CD14-positive monocyte (primary cell): Measurements from ENCODE around the gene ANP32A. TPM values are rescaled to one million over a fixed set of nuclear protein-coding genes. Genes with fewer than 3 reads are reported as not detected.

Experiments used
- DNase-seq, 3 donors: peaks; one replicate each; pipeline ENCODE4 v3.0.0-alpha.2; 2011 to 2022
- H2AFZ ChIP-seq: 2 replicates; pipeline ENCODE4 v1.6.0; 2012; ENCODE audit warnings: mild to moderate bottlenecking, low read depth, low read length, inconsistent platforms; ENCODE audit not compliant: insufficient read depth, poor library complexity, severe bottlenecking
- H3K27ac ChIP-seq, 2 donors: 1 replicate in 1 of 2; 2 replicates in 1 of 2; pipeline ENCODE4 v1.5.1; 2012 to 2013; ENCODE audit warnings: low read length in 2 of 2, control low read depth in 1 of 2, inconsistent platforms in 1 of 2, low read depth in 1 of 2, mild to moderate bottlenecking in 1 of 2
- H3K27me3 ChIP-seq, 2 donors: one replicate each; pipeline versions ENCODE4 v1.6.0 to v1.6.1; 2011 to 2013; ENCODE audit warnings: low read length in 2 of 2; ENCODE audit not compliant: control insufficient read depth in 2 of 2, insufficient read depth in 2 of 2
- H3K36me3 ChIP-seq, 2 donors: replicated peaks in 1 of 2; 1 replicate in 1 of 2; 2 replicates in 1 of 2; pipeline versions ENCODE4 v1.5.1 to v1.6.1; 2012 to 2013; ENCODE audit warnings: low read length in 2 of 2, control low read depth in 1 of 2, inconsistent platforms in 1 of 2, mild to moderate bottlenecking in 1 of 2; ENCODE audit not compliant: insufficient read depth in 2 of 2, control insufficient read depth in 1 of 2
- H3K4me1 ChIP-seq, 2 donors: 1 replicate in 1 of 2; 2 replicates in 1 of 2; pipeline versions ENCODE4 v1.5.1 to v1.6.1; 2012 to 2013; ENCODE audit warnings: low read length in 2 of 2, control low read depth in 1 of 2, inconsistent platforms in 1 of 2, mild to moderate bottlenecking in 1 of 2, moderate library complexity in 1 of 2; ENCODE audit not compliant: insufficient read depth in 2 of 2, control insufficient read depth in 1 of 2
- H3K4me2 ChIP-seq: replicated peaks from 2 replicates; pipeline ENCODE3; 2012; ENCODE audit warnings: low read length, moderate library complexity, mild to moderate bottlenecking; ENCODE audit not compliant: poor library complexity, severe bottlenecking; ENCODE audit errors: extremely low read depth
- H3K4me3 ChIP-seq, 3 experiments: fragments of 200-600 bp in 1 of 3; sonication (generic) in 1 of 3; replicated peaks in 1 of 3; 1 replicate in 2 of 3; 2 replicates in 1 of 3; pipeline ENCODE4 v1.5.1; 2011 to 2013; ENCODE audit warnings: low read length in 3 of 3, mild to moderate bottlenecking in 3 of 3, control low read depth in 2 of 3, low read depth in 2 of 3, inconsistent platforms in 1 of 3, moderate library complexity in 1 of 3
- H3K79me2 ChIP-seq: 2 replicates; pipeline ENCODE4 v1.6.0; 2012; ENCODE audit warnings: mild to moderate bottlenecking, control low read depth, inconsistent platforms, low read length, moderate library complexity; ENCODE audit not compliant: insufficient read depth
- H3K9ac ChIP-seq: 2 replicates; pipeline ENCODE4 v1.6.0; 2017; ENCODE audit warnings: low read length, mild to moderate bottlenecking; ENCODE audit not compliant: insufficient read depth, poor library complexity, severe bottlenecking
- H3K9me3 ChIP-seq, 2 donors: replicated peaks in 1 of 2; 1 replicate in 1 of 2; 2 replicates in 1 of 2; pipeline versions ENCODE4 v1.5.1 to v1.6.1; 2012 to 2013; ENCODE audit warnings: low read length in 2 of 2, control low read depth in 1 of 2; ENCODE audit not compliant: control insufficient read depth in 1 of 2, insufficient read depth in 1 of 2
- H4K20me1 ChIP-seq: 2 replicates; pipeline ENCODE4 v1.6.0; 2012; ENCODE audit warnings: mild to moderate bottlenecking, low read length, control low read depth, moderate library complexity; ENCODE audit not compliant: insufficient read depth
- H3K27ac Mint-ChIP-seq, 7 donors: one replicate each; pipeline ENCODE4 v1.8.0; 2020; ENCODE audit warnings: mild to moderate bottlenecking in 7 of 7, mixed read lengths in 7 of 7, moderate library complexity in 6 of 7, inconsistent platforms in 2 of 7
- H3K27me3 Mint-ChIP-seq, 3 donors: one replicate each; pipeline ENCODE4 v1.8.0; 2021 to 2022; ENCODE audit warnings: low read depth in 3 of 3, mild to moderate bottlenecking in 3 of 3, mixed read lengths in 3 of 3, moderate library complexity in 3 of 3, inconsistent platforms in 1 of 3
- H3K36me3 Mint-ChIP-seq, 2 donors: one replicate each; pipeline ENCODE4 v1.8.0; 2020; ENCODE audit warnings: mixed read lengths in 2 of 2, inconsistent platforms in 1 of 2, mild to moderate bottlenecking in 1 of 2
- H3K4me1 Mint-ChIP-seq: one replicate; pipeline ENCODE4 v1.8.0; 2020; ENCODE audit warnings: mild to moderate bottlenecking, mixed read lengths
- H3K4me3 Mint-ChIP-seq, 2 donors: one replicate each; pipeline ENCODE4 v1.8.0; 2020; ENCODE audit warnings: mild to moderate bottlenecking in 2 of 2, mixed read lengths in 2 of 2, moderate library complexity in 1 of 2
- H3K9me3 Mint-ChIP-seq, 7 donors: one replicate each; pipeline ENCODE4 v1.8.0; 2020 to 2022; ENCODE audit warnings: mixed read lengths in 7 of 7, mild to moderate bottlenecking in 6 of 7, moderate library complexity in 6 of 7, inconsistent platforms in 2 of 7
- WGBS: methylation state at CpG from one replicate; pipeline ENCODE4 v1.1.5; 2013; ENCODE audit warnings: missing lambda C conversion rate; ENCODE audit not compliant: insufficient coverage; 5-methylcytosine and 5-hydroxymethylcytosine counted together
- intact Hi-C, 2 donors: fragments of 100-400 bp; cut with micrococcal nuclease; formaldehyde crosslinking; loops; one replicate each; pipeline versions ENCODE4 v1.15.0 to v1.15.1; 2023
- polyA plus RNA-seq, 3 donors: library from polyadenylated mRNA; depleted of rRNA in 1 of 3; unstranded in 2 of 3; stranded (reverse) in 1 of 3; fragments of 300-500 nt in 2 of 3; fragments of >200 nt in 1 of 3; fragmentation: Illumina TruSeq in 2 of 3; gene quantifications; 1 replicate in 2 of 3; 2 replicates in 1 of 3; pipeline ENCODE4 v1.2.3, GENCODE V29; 2012 to 2021
- TF ChIP-seq, protein P1 (sequence below): fragments of 200-600 bp; IDR thresholded peaks from one replicate; pipeline ENCODE4 v1.8.0; 2022; ENCODE audit warnings: antibody characterized with exemption, mild to moderate bottlenecking

Gene ANP32A
- polyA plus RNA-seq, 3 donors: 75.4 to 98.8 (median 86.8) TPM

DNA sequence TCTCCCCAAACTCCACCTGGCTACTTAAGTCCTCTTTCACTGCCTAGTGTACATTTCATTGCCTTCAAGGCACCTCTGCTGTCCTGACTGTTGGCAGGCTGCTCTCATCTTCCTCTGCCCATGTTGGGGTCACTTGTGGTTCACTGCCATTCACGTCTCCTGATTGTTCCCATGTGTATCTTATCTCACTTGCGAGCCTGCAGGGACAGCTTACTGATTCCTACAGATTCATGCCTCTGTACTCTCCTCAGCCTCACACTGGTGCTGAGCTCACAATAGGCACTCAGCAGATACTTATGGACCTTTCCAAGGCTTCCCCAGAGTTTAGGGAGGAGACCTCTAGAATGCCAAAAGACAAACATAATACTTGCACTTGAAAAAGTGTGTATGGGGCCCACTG, 28.8 kb upstream of the ANP32A start:
- H3K4me1 Mint-ChIP-seq: no peaks in the 10 kb centered on the region
- Histone ChIP-seq H4K20me1 (no peaks in the 10 kb centered on the region), H3K4me3 (no peak overlapping the region), H3K36me3 (no peaks in the 10 kb centered on the region), H3K27me3 (peaks cover 8 to 18% of the 10 kb centered on the region in 2 donors), H3K9ac (no peak overlapping the region), H3K4me2 (no peak overlapping the region), H3K79me2 (no peaks in the 10 kb centered on the region), H3K27ac (no peak overlapping the region), H3K4me1 (no peaks in the 10 kb centered on the region), H3K9me3 (no peaks in the 10 kb centered on the region), H2AFZ (no peak overlapping the region)
- intact Hi-C loops: no loop called here
- no peak for DNase-seq
- peaks cover 0 to 5% (median 0%) of the 10 kb centered on the region in 7 donors for H3K9me3 Mint-ChIP-seq
- TF ChIP-seq, protein P1, sequence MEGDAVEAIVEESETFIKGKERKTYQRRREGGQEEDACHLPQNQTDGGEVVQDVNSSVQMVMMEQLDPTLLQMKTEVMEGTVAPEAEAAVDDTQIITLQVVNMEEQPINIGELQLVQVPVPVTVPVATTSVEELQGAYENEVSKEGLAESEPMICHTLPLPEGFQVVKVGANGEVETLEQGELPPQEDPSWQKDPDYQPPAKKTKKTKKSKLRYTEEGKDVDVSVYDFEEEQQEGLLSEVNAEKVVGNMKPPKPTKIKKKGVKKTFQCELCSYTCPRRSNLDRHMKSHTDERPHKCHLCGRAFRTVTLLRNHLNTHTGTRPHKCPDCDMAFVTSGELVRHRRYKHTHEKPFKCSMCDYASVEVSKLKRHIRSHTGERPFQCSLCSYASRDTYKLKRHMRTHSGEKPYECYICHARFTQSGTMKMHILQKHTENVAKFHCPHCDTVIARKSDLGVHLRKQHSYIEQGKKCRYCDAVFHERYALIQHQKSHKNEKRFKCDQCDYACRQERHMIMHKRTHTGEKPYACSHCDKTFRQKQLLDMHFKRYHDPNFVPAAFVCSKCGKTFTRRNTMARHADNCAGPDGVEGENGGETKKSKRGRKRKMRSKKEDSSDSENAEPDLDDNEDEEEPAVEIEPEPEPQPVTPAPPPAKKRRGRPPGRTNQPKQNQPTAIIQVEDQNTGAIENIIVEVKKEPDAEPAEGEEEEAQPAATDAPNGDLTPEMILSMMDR: no peak
- H3K27ac Mint-ChIP-seq: no peak overlapping the region
- H3K36me3 Mint-ChIP-seq: no peaks in the 10 kb centered on the region
- no peak overlapping the region for H3K4me3 Mint-ChIP-seq
- 100% methylated on average over 1 of the region's 2 CpGs for WGBS
- H3K27me3 Mint-ChIP-seq: peaks cover 16 to 24% (median 18%) of the 10 kb centered on the region in 3 donors

DNA sequence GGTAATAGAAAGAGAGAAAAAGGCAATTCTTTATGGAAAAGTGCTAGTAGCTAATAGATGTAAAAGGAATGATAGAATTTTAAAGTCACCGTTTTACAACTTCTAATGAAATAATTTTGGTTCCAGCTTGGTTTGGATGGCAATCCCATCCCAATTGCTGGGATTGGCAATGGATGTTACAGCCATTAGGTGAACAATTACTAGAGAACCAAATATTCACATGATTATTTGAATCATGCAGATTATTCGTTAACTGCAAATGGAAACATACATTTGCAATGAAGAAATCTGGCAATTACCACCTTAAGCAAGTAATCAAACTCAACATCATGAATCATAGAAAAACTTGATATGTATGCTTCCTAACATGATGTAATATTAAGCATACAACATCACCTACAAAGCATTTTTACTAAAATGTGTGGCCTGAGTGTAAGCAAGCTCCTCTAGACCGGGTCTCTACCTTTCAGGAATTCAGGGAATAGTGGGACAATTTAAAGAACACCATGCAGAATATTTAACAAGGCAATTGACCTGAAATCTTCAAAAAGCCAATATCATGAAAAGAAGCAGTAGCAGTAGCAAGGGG, 26.2 kb upstream of the ANP32A start:
- H3K36me3 Mint-ChIP-seq: peaks cover 0 to 3% of the 10 kb centered on the region in 2 donors
- Histone ChIP-seq H3K9me3 (peaks cover 0 to 8% of the 10 kb centered on the region in 2 donors), H3K79me2 (no peaks in the 10 kb centered on the region), H4K20me1 (no peaks in the 10 kb centered on the region), H3K4me1 (peaks cover 7% of the 10 kb centered on the region in 2 donors), H3K4me3 (no peak overlapping the region), H3K27me3 (peaks cover 33 to 44% of the 10 kb centered on the region in 2 donors), H2AFZ (no peak overlapping the region), H3K4me2 (no peak overlapping the region), H3K9ac (no peak overlapping the region), H3K36me3 (no peaks in the 10 kb centered on the region), H3K27ac (no peak overlapping the region)
- H3K27me3 Mint-ChIP-seq: peaks cover 39 to 44% (median 41%) of the 10 kb centered on the region in 3 donors
- intact Hi-C loops: no loop called here
- peaks cover 0 to 5% (median 2%) of the 10 kb centered on the region in 7 donors for H3K9me3 Mint-ChIP-seq
- TF ChIP-seq, protein P1: no peak
- WGBS: no CpG with 5 or more reads among the region's 3 CpGs
- H3K4me1 Mint-ChIP-seq: peaks cover 10% of the 10 kb centered on the region
- H3K4me3 Mint-ChIP-seq: no peak overlapping the region
- H3K27ac Mint-ChIP-seq: no peak overlapping the region
- no peak for DNase-seq
